Trophoblast cell (in vitro differentiated cells and primary cell): ENCODE data around the gene MAP3K4.

Experiments
- DNase-seq, 2 donors: peaks; one replicate each; pipeline ENCODE4 v3.0.0-alpha.2; 2016
- H2AFZ ChIP-seq: 2 replicates; pipeline ENCODE4 v1.6.1; 2013; ENCODE audit warnings: low read length, moderate library complexity, mild to moderate bottlenecking; ENCODE audit not compliant: insufficient read depth, poor library complexity
- H2AK5ac ChIP-seq: 2 replicates; pipeline ENCODE4 v1.6.1; 2013; ENCODE audit warnings: mild to moderate bottlenecking, low read length
- H2BK120ac ChIP-seq: 2 replicates; pipeline ENCODE4 v1.6.1; 2013; ENCODE audit warnings: low read length, mild to moderate bottlenecking, moderate library complexity; ENCODE audit not compliant: insufficient read depth, poor library complexity
- H2BK12ac ChIP-seq: 2 replicates; pipeline ENCODE4 v1.6.1; 2013; ENCODE audit warnings: mild to moderate bottlenecking, low read length, moderate library complexity
- H2BK5ac ChIP-seq: 2 replicates; pipeline ENCODE4 v1.6.1; 2013; ENCODE audit warnings: low read length, low read depth, moderate library complexity, mild to moderate bottlenecking; ENCODE audit not compliant: poor library complexity
- H3K14ac ChIP-seq: 2 replicates; pipeline ENCODE4 v1.6.1; 2013; ENCODE audit warnings: mild to moderate bottlenecking, low read length
- H3K18ac ChIP-seq: 2 replicates; pipeline ENCODE4 v1.6.1; 2013; ENCODE audit warnings: mild to moderate bottlenecking, low read length
- H3K23ac ChIP-seq: 2 replicates; pipeline ENCODE4 v1.6.1; 2013; ENCODE audit warnings: low read length
- H3K27ac ChIP-seq: 2 replicates; pipeline ENCODE4 v1.5.1; 2013; ENCODE audit warnings: low read depth, mild to moderate bottlenecking, inconsistent platforms, low read length, moderate library complexity
- H3K27me3 ChIP-seq: 2 replicates; pipeline ENCODE4 v1.6.1; 2013; ENCODE audit warnings: inconsistent platforms, mild to moderate bottlenecking, low read length, moderate library complexity; ENCODE audit not compliant: insufficient read depth
- H3K36me3 ChIP-seq, 2 experiments: 1 replicate in 1 of 2; 2 replicates in 1 of 2; pipeline ENCODE4 v1.6.1; 2013; ENCODE audit warnings: low read length in 2 of 2, mild to moderate bottlenecking in 2 of 2, moderate library complexity in 1 of 2; ENCODE audit not compliant: insufficient read depth in 2 of 2, control insufficient read depth in 1 of 2
- H3K4ac ChIP-seq: 2 replicates; pipeline ENCODE4 v1.6.1; 2013; ENCODE audit warnings: low read depth, mild to moderate bottlenecking, low read length, moderate library complexity
- H3K4me1 ChIP-seq, 2 experiments: 1 replicate in 1 of 2; 2 replicates in 1 of 2; pipeline ENCODE4 v1.6.1; 2013; ENCODE audit warnings: low read length in 2 of 2, mild to moderate bottlenecking in 2 of 2, moderate library complexity in 1 of 2; ENCODE audit not compliant: insufficient read depth in 2 of 2, control insufficient read depth in 1 of 2
- H3K4me2 ChIP-seq: 2 replicates; pipeline ENCODE4 v1.6.1; 2013; ENCODE audit warnings: inconsistent platforms, mild to moderate bottlenecking, low read length, moderate library complexity
- H3K4me3 ChIP-seq: 2 replicates; pipeline ENCODE4 v1.5.1; 2013; ENCODE audit warnings: mild to moderate bottlenecking, low read depth, low read length, inconsistent platforms
- H3K79me1 ChIP-seq: one replicate; pipeline ENCODE4 v1.6.1; 2013; ENCODE audit warnings: low read length
- H3K79me2 ChIP-seq: 2 replicates; pipeline ENCODE4 v1.6.1; 2013; ENCODE audit warnings: low read length, mild to moderate bottlenecking; ENCODE audit not compliant: control insufficient read depth, insufficient read depth, poor library complexity
- H3K9ac ChIP-seq: 2 replicates; pipeline ENCODE4 v1.6.1; 2013; ENCODE audit warnings: mild to moderate bottlenecking, low read length
- H3K9me3 ChIP-seq: 2 replicates; pipeline ENCODE4 v1.6.1; 2013; ENCODE audit warnings: low read depth, mild to moderate bottlenecking, control low read depth, inconsistent platforms, low read length; ENCODE audit not compliant: insufficient read depth
- H4K12ac ChIP-seq: 2 replicates; pipeline ENCODE4 v1.6.1; 2013; ENCODE audit warnings: low read depth, mild to moderate bottlenecking, low read length, moderate library complexity
- H4K8ac ChIP-seq: 2 replicates; pipeline ENCODE4 v1.6.1; 2013; ENCODE audit warnings: low read depth, mild to moderate bottlenecking, low read length, moderate library complexity
- H4K91ac ChIP-seq: one replicate; pipeline ENCODE4 v1.6.1; 2013; ENCODE audit warnings: low read depth, mild to moderate bottlenecking, low read length, moderate library complexity
- WGBS: extraction: QIAGEN DNeasy Blood & Tissue Kit; methylation state at CpG from one replicate; pipeline ENCODE4 v1.1.7; 2013; ENCODE audit warnings: missing lambda C conversion rate; ENCODE audit not compliant: insufficient read length, insufficient coverage; ENCODE audit errors: extremely low coverage; 5-methylcytosine and 5-hydroxymethylcytosine counted together

MAP3K4 gene

DNA sequence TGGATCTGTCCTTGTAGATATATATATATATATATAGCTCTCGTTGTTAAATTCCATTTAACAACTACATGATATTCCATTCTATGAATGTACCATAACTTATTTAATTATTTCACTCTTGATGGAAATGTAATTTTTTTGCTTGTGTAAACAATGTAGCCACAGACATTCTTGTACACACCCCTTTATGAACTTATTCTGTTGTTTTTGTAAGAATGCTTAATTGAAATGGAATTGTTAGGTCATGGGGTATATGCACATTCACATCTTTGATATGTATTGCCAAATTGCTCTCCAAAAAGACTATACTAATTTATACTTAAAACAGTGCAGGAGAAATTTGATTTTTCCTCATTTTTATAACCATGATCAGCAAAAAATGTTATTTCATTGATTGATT is 67.2 kb downstream of the MAP3K4 start:
- H3K79me1 ChIP-seq, result no peaks in the 10 kb centered on the region
- no peaks in the 10 kb centered on the region for H3K36me3 ChIP-seq
- no peak overlapping the region for H3K23ac ChIP-seq

DNA sequence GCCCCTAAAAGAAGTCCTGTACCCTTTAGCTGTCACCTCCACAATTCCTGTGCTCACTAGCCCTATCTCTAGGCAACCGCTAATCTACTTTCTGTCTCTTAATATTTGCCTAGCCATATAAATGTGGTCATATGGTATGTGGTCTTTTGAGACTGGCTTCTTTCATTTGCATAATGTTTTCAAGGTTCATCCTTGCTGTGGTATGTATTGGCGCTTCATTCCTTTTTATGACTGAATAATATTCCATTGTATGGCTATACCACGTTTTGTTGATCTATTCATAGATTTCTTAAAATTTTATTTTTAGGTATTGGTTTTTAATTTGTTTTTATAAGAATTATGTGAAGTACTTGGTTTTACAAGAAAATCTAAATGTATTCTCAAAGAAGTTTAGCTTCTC is 70.0 kb downstream of the MAP3K4 start:
- Histone ChIP-seq H4K8ac (no peak overlapping the region), H2BK120ac (no peak overlapping the region), H4K91ac (no peak overlapping the region), H3K9me3 (no peaks in the 10 kb centered on the region), H2BK12ac (no peak overlapping the region), H3K4me1 (no peaks in the 10 kb centered on the region), H2AFZ (no peak overlapping the region), H3K14ac (no peak overlapping the region), H3K4me3 (no peak overlapping the region), H3K4ac (no peak overlapping the region), H3K27ac (no peak overlapping the region), H2AK5ac (no peak overlapping the region), H3K27me3 (no peaks in the 10 kb centered on the region), H3K79me1 (no peaks in the 10 kb centered on the region), H4K12ac (no peak overlapping the region), H3K23ac (no peak overlapping the region), H2BK5ac (no peak overlapping the region), H3K9ac (no peak overlapping the region), H3K18ac (no peak overlapping the region), H3K36me3 (peaks cover 1 to 4% of the 10 kb centered on the region in 2 experiments), H3K4me2 (no peak overlapping the region), H3K79me2 (no peaks in the 10 kb centered on the region)
- no peak for DNase-seq
- no CpG with 5 or more reads among the region's 3 CpGs for WGBS

More for the DNA sequence above, 67.2 kb downstream of the MAP3K4 start:
- no peak for DNase-seq
- Histone ChIP-seq H4K91ac (no peak overlapping the region), H3K14ac (no peak overlapping the region), H3K4ac (no peak overlapping the region), H3K9ac (no peak overlapping the region), H3K27ac (no peak overlapping the region), H3K27me3 (no peaks in the 10 kb centered on the region), H4K12ac (no peak overlapping the region), H2BK5ac (no peak overlapping the region), H2BK12ac (no peak overlapping the region), H2AFZ (no peak overlapping the region), H3K4me3 (no peak overlapping the region), H3K18ac (no peak overlapping the region), H3K4me2 (no peak overlapping the region), H3K79me2 (no peaks in the 10 kb centered on the region), H3K9me3 (no peaks in the 10 kb centered on the region), H2AK5ac (no peak overlapping the region), H2BK120ac (no peak overlapping the region), H3K4me1 (no peaks in the 10 kb centered on the region), H4K8ac (no peak overlapping the region)
- no CpG with 5 or more reads among the region's 1 CpG for WGBS

DNA sequence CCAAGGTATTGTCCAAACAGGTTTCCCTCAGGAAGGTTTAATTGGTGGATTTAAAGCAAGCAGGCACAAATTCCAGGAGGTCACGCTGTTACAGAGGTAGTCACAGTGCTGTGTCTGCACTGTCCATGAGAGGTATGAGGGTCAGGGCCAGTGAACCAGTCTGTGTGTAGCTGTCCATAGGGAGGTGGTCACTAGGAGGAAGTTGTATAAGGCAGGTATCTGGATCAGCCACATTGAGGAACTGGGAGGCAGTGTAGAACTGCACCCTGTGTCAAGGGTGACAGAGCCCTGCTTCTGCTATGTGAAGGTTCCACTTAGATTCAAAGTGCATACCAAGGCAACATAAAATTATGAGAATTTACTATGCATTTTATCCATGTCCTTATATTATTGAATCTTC is 73.3 kb downstream of the MAP3K4 start:
- H3K9ac ChIP-seq, result no peak overlapping the region
- WGBS, result no CpG with 5 or more reads among the region's 1 CpG
- no peak overlapping the region for H2BK120ac ChIP-seq
- no peak overlapping the region for H4K12ac ChIP-seq
- H3K79me1 ChIP-seq, result no peaks in the 10 kb centered on the region
- H2AK5ac ChIP-seq, result no peak overlapping the region
- no peak overlapping the region for H3K14ac ChIP-seq
- H3K36me3 ChIP-seq, result peaks cover 2 to 4% of the 10 kb centered on the region in 2 experiments
- H3K27me3 ChIP-seq, result no peaks in the 10 kb centered on the region
- no peak overlapping the region for H3K23ac ChIP-seq
- H4K8ac ChIP-seq, result no peak overlapping the region
- H3K79me2 ChIP-seq, result no peaks in the 10 kb centered on the region
- no peak overlapping the region for H2AFZ ChIP-seq
- DNase-seq, result no peak
- no peaks in the 10 kb centered on the region for H3K9me3 ChIP-seq
- H3K18ac ChIP-seq, result no peak overlapping the region
- H3K4ac ChIP-seq, result no peak overlapping the region
- no peak overlapping the region for H3K4me2 ChIP-seq
- no peak overlapping the region for H3K4me3 ChIP-seq
- H2BK5ac ChIP-seq, result no peak overlapping the region
- H3K27ac ChIP-seq, result no peak overlapping the region
- H2BK12ac ChIP-seq, result no peak overlapping the region
- H4K91ac ChIP-seq, result no peak overlapping the region
- no peaks in the 10 kb centered on the region for H3K4me1 ChIP-seq

DNA sequence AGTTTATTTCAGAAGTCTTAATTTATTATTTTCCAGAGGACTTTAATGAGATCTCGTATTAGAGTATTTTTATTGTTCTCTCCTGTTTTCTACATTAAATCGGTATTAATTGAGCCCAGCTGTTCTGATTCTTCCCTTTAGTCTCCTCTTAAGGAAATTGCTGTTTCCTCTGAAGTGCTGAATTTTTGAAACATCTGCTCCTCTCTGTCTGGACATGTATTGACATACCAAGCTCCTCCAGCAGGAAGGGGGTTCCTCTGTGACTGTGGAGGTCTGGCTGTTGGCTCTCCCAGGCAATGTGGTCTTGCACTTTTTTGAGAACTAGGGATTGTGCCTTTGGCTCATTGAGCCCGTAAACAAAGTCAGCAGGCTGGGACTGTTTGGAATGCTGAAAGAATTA is 74.9 kb downstream of the MAP3K4 start:
- Histone ChIP-seq H3K9ac (no peak overlapping the region), H3K18ac (no peak overlapping the region), H3K23ac (no peak overlapping the region), H3K36me3 (peaks cover 4% of the 10 kb centered on the region in 2 experiments), H4K12ac (no peak overlapping the region), H4K91ac (no peak overlapping the region), H3K14ac (no peak overlapping the region), H2BK120ac (no peak overlapping the region), H3K79me2 (no peaks in the 10 kb centered on the region), H4K8ac (no peak overlapping the region), H2AK5ac (no peak overlapping the region), H3K27me3 (no peaks in the 10 kb centered on the region), H3K9me3 (no peaks in the 10 kb centered on the region), H2BK12ac (no peak overlapping the region), H3K4ac (no peak overlapping the region), H3K27ac (no peak overlapping the region), H3K4me2 (no peak overlapping the region), H2BK5ac (no peak overlapping the region), H2AFZ (no peak overlapping the region), H3K4me1 (no peaks in the 10 kb centered on the region), H3K79me1 (no peaks in the 10 kb centered on the region), H3K4me3 (no peak overlapping the region)
- DNase-seq, result no peak
- WGBS, result no CpG with 5 or more reads among the region's 3 CpGs
